HepG2 (cell line): Measurements from ENCODE around the gene PXYLP1. TPM values are rescaled to one million over a fixed set of nuclear protein-coding genes. Genes with fewer than 3 reads are reported as not detected.

ENCODE experiments used
- ATAC-seq: fragments of 200-7000 bp; cut with Tn5 transposase; 3 replicates; pipeline ENCODE4 v1.9.1; 2020; ENCODE audit warnings: mild to moderate bottlenecking, moderate library complexity
- BruUV-seq: library from RNA; stranded (reverse); fragments of 400-500 nt; replicated peaks from 2 replicates; lab custom pipeline; 2021; lab: Mats Ljungman, UMichigan
- CTCF ChIA-PET: fragments of 300-600 bp; formaldehyde crosslinking; extraction: SDS; loops from one replicate; lab custom pipeline; 2021; ENCODE audit warnings: low total read pairs, inconsistent platforms, low intra/inter-chr PET ratio; lab: Yijun Ruan, JAX
- POLR2A ChIA-PET: fragments of 350-600 bp; sonication (Branson Sonifier 250); formaldehyde crosslinking; loops from one replicate; lab custom pipeline; 2020; ENCODE audit warnings: antibody characterized with exemption, inconsistent platforms; lab: Yijun Ruan, JAX
- DNase-seq: peaks from one replicate; pipeline ENCODE4 v3.0.0-alpha.2; 2015; ENCODE audit warnings: low spot score
- FAIRE-seq: peaks from 3 replicates; lab custom pipeline; 2011; peaks lifted over from hg19 to GRCh38; lab: Jason Lieb, UNC
- H2AFZ ChIP-seq: one replicate; pipeline ENCODE4 v1.6.1; 2011; ENCODE audit warnings: low read length, inconsistent platforms
- H3K27ac ChIP-seq: fragments of 300-600 bp; 3 replicates; pipeline ENCODE4 v1.8.0; 2011; ENCODE audit warnings: mixed run types, mild to moderate bottlenecking, mixed read lengths, low read length, inconsistent platforms; ENCODE audit not compliant: insufficient read depth; ENCODE audit errors: extremely low read length
- H3K27me3 ChIP-seq, 2 experiments: fragments of 200-600 bp in 1 of 2; 2 replicates in 1 of 2; 3 replicates in 1 of 2; pipeline versions ENCODE4 v1.6.0 to v1.8.0; 2011; ENCODE audit warnings: low read length in 2 of 2, mild to moderate bottlenecking in 2 of 2, moderate library complexity in 2 of 2, inconsistent platforms in 1 of 2; ENCODE audit not compliant: insufficient read depth in 2 of 2, control insufficient read depth in 1 of 2
- H3K36me3 ChIP-seq, 2 experiments: fragments of 200-600 bp in 1 of 2; replicated peaks in 1 of 2; 2 replicates in 1 of 2; 3 replicates in 1 of 2; pipeline versions ENCODE4 v1.5.1 to v1.8.0; 2011; ENCODE audit warnings: low read length in 2 of 2, inconsistent platforms in 1 of 2; ENCODE audit not compliant: insufficient read depth in 2 of 2, control insufficient read depth in 1 of 2
- H3K4me1 ChIP-seq: 2 replicates; pipeline ENCODE4 v1.5.1; 2012; ENCODE audit warnings: low read length, inconsistent platforms; ENCODE audit not compliant: insufficient read depth
- H3K4me2 ChIP-seq: 2 replicates; pipeline ENCODE4 v1.6.0; 2011; ENCODE audit warnings: low read depth, low read length, inconsistent platforms
- H3K4me3 ChIP-seq, 3 experiments: fragments of 200-600 bp in 1 of 3; sonication (generic), shearing (Covaris generic) in 1 of 3; replicated peaks in 1 of 3; 2 replicates each; pipeline ENCODE4 v1.5.1; 2011 to 2016; ENCODE audit warnings: low read length in 3 of 3, inconsistent platforms in 2 of 3, low read depth in 2 of 3, mild to moderate bottlenecking in 2 of 3, control low read depth in 1 of 3, mixed read lengths in 1 of 3; ENCODE audit not compliant: insufficient read depth in 1 of 3
- H3K79me2 ChIP-seq: one replicate; pipeline ENCODE4 v1.6.1; 2011; ENCODE audit warnings: low read length, inconsistent platforms; ENCODE audit not compliant: insufficient read depth
- H3K9ac ChIP-seq: 2 replicates; pipeline ENCODE4 v1.6.0; 2011; ENCODE audit warnings: mild to moderate bottlenecking, low read depth, low read length, inconsistent platforms; ENCODE audit not compliant: insufficient read depth
- H3K9me3 ChIP-seq: 2 replicates; pipeline ENCODE4 v1.5.1; 2012; ENCODE audit warnings: mild to moderate bottlenecking, low read length
- H4K20me1 ChIP-seq: 2 replicates; pipeline ENCODE4 v1.6.0; 2011; ENCODE audit warnings: inconsistent platforms, mild to moderate bottlenecking, low read length, moderate library complexity; ENCODE audit not compliant: insufficient read depth
- FOXA3 ChIP-seq: IDR thresholded peaks from 2 replicates; pipeline ENCODE4 v1.6.1; 2016; ENCODE audit warnings: missing genetic modification reagents, missing compliant biosample characterization
- KDM2A ChIP-seq: sonication (generic); formaldehyde crosslinking; IDR thresholded peaks from 2 replicates; pipeline ENCODE4 v1.4.0; 2020; ENCODE audit warnings: low read depth, missing genetic modification reagents, borderline replicate concordance
- MAX ChIP-seq: IDR thresholded peaks from 2 replicates; pipeline ENCODE4 v1.6.1; 2012; ENCODE audit warnings: inconsistent platforms
- RNF2 ChIP-seq: fragments of 450-650 bp; conservative IDR thresholded peaks from 2 replicates; pipeline ENCODE4 v1.6.1; 2016; ENCODE audit warnings: low read depth
- SP4 ChIP-seq: sonication (generic); formaldehyde crosslinking; IDR thresholded peaks from 2 replicates; pipeline ENCODE4 v1.8.1; 2023; ENCODE audit warnings: mild to moderate bottlenecking, missing genetic modification reagents
- TFAP4 ChIP-seq: sonication (generic); IDR thresholded peaks from 2 replicates; pipeline ENCODE4 v1.6.1; 2016; ENCODE audit warnings: low read depth, borderline replicate concordance
- UBTF ChIP-seq: sonication (generic); formaldehyde crosslinking; IDR thresholded peaks from 2 replicates; pipeline ENCODE4 v1.4.0; 2020; ENCODE audit warnings: mild to moderate bottlenecking, missing genetic modification reagents
- ZFX ChIP-seq: sonication (generic); formaldehyde crosslinking; IDR thresholded peaks from 2 replicates; pipeline ENCODE4 v1.4.0; 2020; ENCODE audit warnings: mild to moderate bottlenecking, low read depth, missing genetic modification reagents, moderate library complexity
- ZNF292 ChIP-seq: sonication (generic); formaldehyde crosslinking; IDR thresholded peaks from 2 replicates; pipeline ENCODE4 v1.8.1; 2022; ENCODE audit warnings: mild to moderate bottlenecking, low read depth, missing genetic modification reagents, borderline replicate concordance
- ZNF343 ChIP-seq: sonication (generic); formaldehyde crosslinking; IDR thresholded peaks from 2 replicates; pipeline ENCODE4 v1.4.0; 2020; ENCODE audit warnings: mild to moderate bottlenecking, missing genetic modification reagents
- ZNF605 ChIP-seq: sonication (generic); formaldehyde crosslinking; IDR thresholded peaks from 2 replicates; pipeline ENCODE4 v1.8.0; 2022; ENCODE audit warnings: mild to moderate bottlenecking, missing genetic modification reagents
- ZNF687 ChIP-seq: sonication (generic); formaldehyde crosslinking; IDR thresholded peaks from 2 replicates; pipeline ENCODE4 v1.5.1; 2020; ENCODE audit warnings: mild to moderate bottlenecking, missing genetic modification reagents, moderate library complexity
- ZNF704 ChIP-seq: sonication (generic); formaldehyde crosslinking; IDR thresholded peaks from 2 replicates; pipeline ENCODE4 v1.8.1; 2023; ENCODE audit warnings: mild to moderate bottlenecking, inconsistent platforms, moderate library complexity, missing genetic modification reagents, borderline replicate concordance
- WGBS: methylation state at CpG from one replicate; pipeline ENCODE4 v1.1.6; 2017; ENCODE audit warnings: low lambda C conversion rate; 5-methylcytosine and 5-hydroxymethylcytosine counted together
- in situ Hi-C: cut with HindIII; loops from 2 replicates; pipeline ENCODE4 v1.10.0; 2017; ENCODE audit warnings: low pct_unique_long_range_greater_than_20kb; ENCODE audit not compliant: extremely low pct_ligation_motif_present
- intact Hi-C: fragments of 100-400 bp; cut with micrococcal nuclease; formaldehyde crosslinking; loops from one replicate; pipeline ENCODE4 v1.10.0; 2022; ENCODE audit not compliant: unreplicated experiment
- polyA plus RNA-seq, 8 experiments: library from polyadenylated mRNA; depleted of rRNA in 3 of 8; stranded (reverse) in 7 of 8; unstranded in 1 of 8; fragments of >200 nt; fragmentation: Illumina TruSeq in 4 of 8; extraction: Trizol in 4 of 8; gene quantifications; 2 replicates each; pipeline versions ENCODE4 v1.2.1 to v1.2.3, GENCODE V29; 2011 to 2016; ENCODE audit warnings: low read depth in 4 of 8, missing spikeins in 1 of 8, mixed read lengths in 1 of 8; ENCODE audit not compliant: insufficient read depth in 1 of 8
- total RNA-seq, 5 experiments: library from RNA; depleted of rRNA; stranded (reverse); fragments of >200 nt; fragmentation: Illumina TruSeq; extraction: Trizol; gene quantifications; 2 replicates each; pipeline ENCODE4 v1.2.3, GENCODE V29; 2016; ENCODE audit warnings: low read depth in 1 of 5

PXYLP1 gene
- total and polyA plus RNA-seq, 2 of the 13 experiments (the other 11 are each of a cell fraction or from before 2014, with no cell fraction given), result 4.9 to 8.1 TPM

GRCh38 chr3:141231952-141232823 lies 563 bp downstream of the PXYLP1 start:
- peaks cover 74% of the 10 kb centered on the region for H3K4me1 ChIP-seq
- in situ Hi-C loops (no loop called here), intact Hi-C loops (no loop called here)
- WGBS, result 5% methylated on average over 30 of the region's 71 CpGs
- no peak for DNase-seq
- H3K9me3 ChIP-seq, result no peaks in the 10 kb centered on the region
- H3K9ac ChIP-seq, result peak overlapping the region; percentile 67
- H3K27ac ChIP-seq, result peak overlapping the region; percentile 45
- no peak overlapping the region for H2AFZ ChIP-seq
- peak overlapping the region; percentile 60 to 82 (median 78) for H3K4me3 ChIP-seq
- ATAC-seq, result peak; percentile 48
- no peak for FAIRE-seq
- no peaks in the 10 kb centered on the region for H3K79me2 ChIP-seq
- peak overlapping the region; percentile 74 for H3K4me2 ChIP-seq
- no TSS peak for BruUV-seq
- no peaks in the 10 kb centered on the region for H4K20me1 ChIP-seq
- POLR2A ChIA-PET, result interaction anchor here (0.6 to 1.3 kb wide), 9 partner anchors 12 to 290 kb away, joined by 3 to 5 read pairs (median 3); no protein-coding TSS in a partner anchor
- CTCF ChIA-PET, result interaction anchor here (1.1 to 2.5 kb wide), 2 partner anchors 24 to 47 kb away, joined by 4 to 10 read pairs; no protein-coding TSS in a partner anchor
- no peaks in the 10 kb centered on the region for H3K36me3 ChIP-seq
- H3K27me3 ChIP-seq, result peaks cover 0 to 10% of the 10 kb centered on the region in 2 experiments; a peak in 1 of 5 replicates
- TF ChIP-seq ZNF687 (CRISPR knock-in tag) (peak; percentile 77), TFAP4 (no peak), MAX (peak; percentile 72), ZNF704 (CRISPR knock-in tag) (no peak), ZFX (CRISPR knock-in tag) (peak; percentile 46; the same call in 1 of the 2 replicates), ZNF343 (CRISPR knock-in tag) (no peak), SP4 (CRISPR knock-in tag) (no peak; the same call in 1 of the 2 replicates), KDM2A (CRISPR knock-in tag) (no peak), RNF2 (peak; percentile 24; the same call in 1 of the 2 replicates), ZNF292 (CRISPR knock-in tag) (0 out of 2 replicates have a peak, but pooled peaks have one; percentile 2), UBTF (CRISPR knock-in tag) (peak; percentile 43; the same call in 1 of the 2 replicates), ZNF605 (CRISPR knock-in tag) (0 out of 2 replicates have a peak, but pooled peaks have one; percentile 38), FOXA3 (CRISPR knock-in tag) (no peak)
